ENCODE results near the gene KHDRBS2.

DNA sequence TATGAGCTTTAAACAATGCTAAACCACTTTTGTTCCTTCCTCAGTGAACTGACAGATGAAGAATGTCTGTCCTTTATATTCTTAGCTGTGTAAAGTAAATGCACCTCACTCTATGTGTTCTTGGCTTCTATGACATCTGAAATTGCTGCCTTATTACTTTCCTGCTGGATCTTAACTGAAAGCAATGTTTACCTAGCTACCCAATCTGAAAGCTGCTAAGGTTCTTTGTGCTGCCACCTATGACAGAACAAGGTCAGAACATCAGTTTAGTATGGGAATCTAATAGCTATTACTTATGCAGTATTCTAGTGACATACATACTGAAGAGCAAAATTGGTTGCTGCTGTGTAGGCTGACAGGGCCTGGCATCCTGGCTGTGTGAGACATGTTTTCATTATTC lies 444.1 kb downstream of the KHDRBS2 start:
- TF ChIP-seq, protein P1, sequence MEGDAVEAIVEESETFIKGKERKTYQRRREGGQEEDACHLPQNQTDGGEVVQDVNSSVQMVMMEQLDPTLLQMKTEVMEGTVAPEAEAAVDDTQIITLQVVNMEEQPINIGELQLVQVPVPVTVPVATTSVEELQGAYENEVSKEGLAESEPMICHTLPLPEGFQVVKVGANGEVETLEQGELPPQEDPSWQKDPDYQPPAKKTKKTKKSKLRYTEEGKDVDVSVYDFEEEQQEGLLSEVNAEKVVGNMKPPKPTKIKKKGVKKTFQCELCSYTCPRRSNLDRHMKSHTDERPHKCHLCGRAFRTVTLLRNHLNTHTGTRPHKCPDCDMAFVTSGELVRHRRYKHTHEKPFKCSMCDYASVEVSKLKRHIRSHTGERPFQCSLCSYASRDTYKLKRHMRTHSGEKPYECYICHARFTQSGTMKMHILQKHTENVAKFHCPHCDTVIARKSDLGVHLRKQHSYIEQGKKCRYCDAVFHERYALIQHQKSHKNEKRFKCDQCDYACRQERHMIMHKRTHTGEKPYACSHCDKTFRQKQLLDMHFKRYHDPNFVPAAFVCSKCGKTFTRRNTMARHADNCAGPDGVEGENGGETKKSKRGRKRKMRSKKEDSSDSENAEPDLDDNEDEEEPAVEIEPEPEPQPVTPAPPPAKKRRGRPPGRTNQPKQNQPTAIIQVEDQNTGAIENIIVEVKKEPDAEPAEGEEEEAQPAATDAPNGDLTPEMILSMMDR (IDR thresholded peaks at IDR 0.05), result no peak
- no peak for TF ChIP-seq POLR2A (IDR thresholded peaks at IDR 0.05)
